ENCODE results near the gene NECTIN3. TPM values are rescaled to one million over a fixed set of nuclear protein-coding genes. Genes with fewer than 3 reads are reported as not detected.

The NECTIN3 gene
- total RNA-seq, 1 donor from 2014 or later: 104 TPM

- Histone ChIP-seq H3K9me3 (peaks cover 3 to 21% of the 10 kb centered on the region in 2 donors), H3K27me3 (no peaks in the 10 kb centered on the region), H3K36me3 (no peaks in the 10 kb centered on the region), H3K4me3 (no peak overlapping the region), H3K27ac (no peak overlapping the region), H3K4me1 (no peaks in the 10 kb centered on the region)
- TF ChIP-seq CTCF (IDR thresholded peaks at IDR 0.05): no peak
- no peak for DNase-seq (ENCODE audit: low spot score in 2 of 2)
- intact Hi-C loops (cut with DNase I): no loop called here
Measured at GRCh38 chr3:111035316-111035715, 36.3 kb upstream of the NECTIN3 start.

DNA sequence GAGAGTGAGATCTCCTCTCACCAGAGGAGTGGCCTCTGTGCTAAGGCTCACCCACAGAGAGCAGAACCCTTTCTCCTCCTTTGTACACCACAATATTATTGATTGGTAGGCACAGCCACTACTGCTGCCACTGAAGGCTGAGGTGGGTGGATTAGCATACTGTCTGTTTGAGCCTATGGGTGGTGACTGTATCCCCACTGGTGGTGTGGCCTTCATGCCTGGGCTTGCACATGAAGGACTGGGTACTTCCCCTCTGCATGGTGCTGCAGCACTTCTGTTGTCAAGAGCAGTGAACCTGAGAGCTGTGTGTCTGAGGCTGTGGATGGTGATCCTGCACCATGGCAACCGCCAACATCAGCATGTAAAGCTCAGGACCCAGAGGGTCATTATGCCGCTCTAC lies 35.7 kb upstream of the NECTIN3 start:
- DNase-seq (ENCODE audit: low spot score in 2 of 2): no peak
- intact Hi-C loops (cut with DNase I): no loop called here
- no peak for TF ChIP-seq CTCF (IDR thresholded peaks at IDR 0.05)
- Histone ChIP-seq H3K27me3 (no peaks in the 10 kb centered on the region), H3K4me1 (no peaks in the 10 kb centered on the region), H3K36me3 (no peaks in the 10 kb centered on the region), H3K4me3 (no peak overlapping the region), H3K9me3 (peaks cover 3 to 21% of the 10 kb centered on the region in 2 donors), H3K27ac (no peak overlapping the region)

GRCh38 chr3:111040959-111041358 lies 30.7 kb upstream of the NECTIN3 start:
- peaks cover 3 to 18% of the 10 kb centered on the region in 2 donors for H3K9me3 ChIP-seq
- H3K36me3 ChIP-seq: no peaks in the 10 kb centered on the region
- DNase-seq (ENCODE audit: low spot score in 2 of 2): no peak
- intact Hi-C loops (cut with DNase I): no loop called here
- H3K27me3 ChIP-seq: no peaks in the 10 kb centered on the region
- H3K27ac ChIP-seq: no peak overlapping the region
- H3K4me3 ChIP-seq: no peak overlapping the region
- H3K4me1 ChIP-seq: no peaks in the 10 kb centered on the region
- TF ChIP-seq CTCF (IDR thresholded peaks at IDR 0.05): no peak

GRCh38 chr3:111045564-111045963 lies 26.1 kb upstream of the NECTIN3 start:
- intact Hi-C loops (cut with DNase I): no loop called here
- no peak for TF ChIP-seq CTCF (IDR thresholded peaks at IDR 0.05)
- Histone ChIP-seq H3K4me3 (no peak overlapping the region), H3K27me3 (no peaks in the 10 kb centered on the region), H3K9me3 (no peaks in the 10 kb centered on the region), H3K36me3 (no peaks in the 10 kb centered on the region), H3K4me1 (peaks cover 0 to 3% of the 10 kb centered on the region in 2 donors), H3K27ac (no peak overlapping the region)
- DNase-seq (ENCODE audit: low spot score in 2 of 2): no peak

DNA sequence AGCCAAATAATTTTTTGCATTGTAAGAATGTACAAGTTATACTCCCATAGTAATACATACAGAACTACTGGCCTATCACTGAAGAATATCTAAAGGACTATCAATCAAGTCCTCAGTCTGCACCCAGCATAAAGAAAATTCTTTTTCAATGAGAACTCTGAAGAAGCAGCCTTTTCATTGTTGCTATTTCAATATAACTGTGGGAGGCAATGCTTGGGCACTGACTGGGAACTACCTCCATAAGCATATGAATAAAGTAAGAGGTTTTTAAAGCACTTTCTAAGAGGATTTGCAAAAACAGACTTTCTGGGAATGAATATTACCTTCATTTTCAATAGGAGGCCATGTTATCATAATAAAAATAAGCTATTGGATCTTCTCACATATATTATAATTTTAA lies 24.6 kb upstream of the NECTIN3 start:
- H3K27me3 ChIP-seq: no peaks in the 10 kb centered on the region
- no peak for TF ChIP-seq CTCF (IDR thresholded peaks at IDR 0.05)
- no peak overlapping the region for H3K27ac ChIP-seq
- H3K36me3 ChIP-seq: no peaks in the 10 kb centered on the region
- no peak for DNase-seq (ENCODE audit: low spot score in 2 of 2)
- no peak overlapping the region for H3K4me3 ChIP-seq
- H3K9me3 ChIP-seq: no peaks in the 10 kb centered on the region
- H3K4me1 ChIP-seq: peaks cover 0 to 3% of the 10 kb centered on the region in 2 donors
- intact Hi-C loops (cut with DNase I): no loop called here

- no peak for TF ChIP-seq CTCF (IDR thresholded peaks at IDR 0.05)
- intact Hi-C loops (cut with DNase I): no loop called here
- Histone ChIP-seq H3K4me1 (peaks cover 0 to 3% of the 10 kb centered on the region in 2 donors), H3K27ac (no peak overlapping the region), H3K9me3 (no peaks in the 10 kb centered on the region), H3K36me3 (no peaks in the 10 kb centered on the region), H3K27me3 (no peaks in the 10 kb centered on the region), H3K4me3 (no peak overlapping the region)
- DNase-seq (ENCODE audit: low spot score in 2 of 2): no peak
Measured at GRCh38 chr3:111047812-111048435, 23.7 kb upstream of the NECTIN3 start.

Data from ascending aorta (tissue), 2 donors.